SK-N-SH (cell line): ENCODE measurements around the gene RAB30. TPM values are rescaled to one million over a fixed set of nuclear protein-coding genes. Genes with fewer than 3 reads are reported as not detected.

Experiments
- CTCF ChIA-PET: fragments of 300-600, 350-600 bp; formaldehyde crosslinking; extraction: SDS; loops from one replicate; lab custom pipeline; 2021; lab: Yijun Ruan, JAX
- POLR2A ChIA-PET: fragments of 350-600 bp; sonication (Branson Sonifier 250); formaldehyde crosslinking; extraction: SDS; loops from one replicate; lab custom pipeline; 2020; ENCODE audit warnings: antibody characterized with exemption, inconsistent platforms; lab: Yijun Ruan, JAX
- DNase-seq: peaks from one replicate; pipeline ENCODE4 v3.0.0; 2012
- H2AFZ ChIP-seq: fragments of 200-600 bp; sonication (generic); 2 replicates; pipeline ENCODE4 v1.8.1; 2016; ENCODE audit warnings: antibody characterized with exemption, mild to moderate bottlenecking, low read depth
- H3F3A ChIP-seq: fragments of 200-600 bp; sonication (generic); replicated peaks from 2 replicates; pipeline ENCODE3; 2016; ENCODE audit warnings: antibody characterized with exemption, mild to moderate bottlenecking; ENCODE audit not compliant: insufficient read depth
- H3K27ac ChIP-seq, 2 experiments: fragments of 200-500 bp in 1 of 2; fragments of 200-600 bp in 1 of 2; sonication (Bioruptor generic) in 1 of 2; sonication (generic), shearing (Covaris generic) in 1 of 2; 2 replicates each; pipeline versions ENCODE4 v1.5.1 to v1.6.1; 2014 to 2016; ENCODE audit warnings: low read depth in 2 of 2, inconsistent platforms in 1 of 2, low read length in 1 of 2, mild to moderate bottlenecking in 1 of 2, mixed read lengths in 1 of 2
- H3K27me3 ChIP-seq: fragments of 200-600 bp; sonication (generic), shearing (Covaris generic); 2 replicates; pipeline ENCODE4 v1.6.1; 2016; ENCODE audit warnings: mixed run types; ENCODE audit not compliant: insufficient read depth
- H3K36me3 ChIP-seq, 2 experiments: fragments of 200-500 bp in 1 of 2; fragments of 200-600 bp in 1 of 2; sonication (Bioruptor generic) in 1 of 2; sonication (generic) in 1 of 2; replicated peaks in 1 of 2; 2 replicates each; pipeline versions ENCODE3 to v1.5.1; 2014 to 2016; ENCODE audit warnings: low read length in 1 of 2, mild to moderate bottlenecking in 1 of 2; ENCODE audit not compliant: insufficient read depth in 2 of 2, control insufficient read depth in 1 of 2
- H3K4me1 ChIP-seq, 2 experiments: fragments of 200-500 bp in 1 of 2; fragments of 200-600 bp in 1 of 2; sonication (Bioruptor generic) in 1 of 2; sonication (generic), shearing (Covaris generic) in 1 of 2; 2 replicates each; pipeline versions ENCODE4 v1.5.1 to v1.6.1; 2014 to 2016; ENCODE audit warnings: low read depth in 1 of 2, low read length in 1 of 2, mixed run types in 1 of 2; ENCODE audit not compliant: insufficient read depth in 2 of 2, control insufficient read depth in 1 of 2
- H3K4me2 ChIP-seq: fragments of 200-600 bp; sonication (generic), shearing (Covaris generic); 2 replicates; pipeline ENCODE4 v1.6.1; 2017; ENCODE audit warnings: mixed run types
- H3K4me3 ChIP-seq, 2 experiments: fragments of 200-500 bp in 1 of 2; fragments of 200-600 bp in 1 of 2; sonication (Bioruptor generic) in 1 of 2; sonication (generic), shearing (Covaris generic) in 1 of 2; 2 replicates each; pipeline versions ENCODE4 v1.5.1 to v1.8.1; 2014 to 2016; ENCODE audit warnings: low read depth in 2 of 2, inconsistent platforms in 1 of 2, low read length in 1 of 2, mild to moderate bottlenecking in 1 of 2, mixed read lengths in 1 of 2, moderate library complexity in 1 of 2
- H3K79me2 ChIP-seq: fragments of 200-600 bp; sonication (generic); 2 replicates; pipeline ENCODE4 v1.8.1; 2017; ENCODE audit warnings: mild to moderate bottlenecking; ENCODE audit not compliant: insufficient read depth
- H3K9ac ChIP-seq: fragments of 200-600 bp; sonication (generic); 2 replicates; pipeline ENCODE4 v1.6.1; 2017; ENCODE audit warnings: mixed run types
- H3K9me2 ChIP-seq: fragments of 200-600 bp; sonication (generic); 2 replicates; pipeline ENCODE4 v1.6.1; 2017; ENCODE audit warnings: mixed run types
- H3K9me3 ChIP-seq: fragments of 200-600 bp; sonication (generic); 2 replicates; pipeline ENCODE4 v1.6.1; 2017; ENCODE audit warnings: mixed run types, mild to moderate bottlenecking, moderate library complexity
- H4K20me1 ChIP-seq: fragments of 200-600 bp; sonication (generic); 2 replicates; pipeline ENCODE4 v1.6.1; 2017; ENCODE audit warnings: mild to moderate bottlenecking, mixed run types; ENCODE audit not compliant: insufficient read depth
- CHD2 ChIP-seq: fragments of 150-350 bp; IDR thresholded peaks from 2 replicates; pipeline ENCODE4 v1.6.1; 2018; ENCODE audit warnings: low read length; ENCODE audit not compliant: partially characterized antibody
- EP300 ChIP-seq, 2 experiments: IDR thresholded peaks; 2 replicates each; pipeline versions ENCODE4 v1.4.0 to v1.6.1; 2012; ENCODE audit warnings: borderline replicate concordance in 1 of 2, low read depth in 1 of 2, low read length in 1 of 2
- MXI1 ChIP-seq: IDR thresholded peaks from 2 replicates; pipeline ENCODE4 v1.6.1; 2012; ENCODE audit warnings: mild to moderate bottlenecking, low read depth, low read length, improper control_type of control experiment
- NRF1 ChIP-seq: IDR thresholded peaks from 2 replicates; pipeline ENCODE4 v1.6.1; 2012; ENCODE audit warnings: low read depth, mild to moderate bottlenecking, low read length
- RAD21 ChIP-seq: IDR thresholded peaks from 2 replicates; pipeline ENCODE4 v1.6.1; 2012; ENCODE audit warnings: mild to moderate bottlenecking, low read length
- RFX5 ChIP-seq: IDR thresholded peaks from 2 replicates; pipeline ENCODE4 v1.6.1; 2012; ENCODE audit warnings: mild to moderate bottlenecking, improper control_type of control experiment, low read length
- SMC3 ChIP-seq: IDR thresholded peaks from 2 replicates; pipeline ENCODE4 v1.6.1; 2012; ENCODE audit warnings: low read depth, low read length, improper control_type of control experiment
- TEAD4 ChIP-seq: IDR thresholded peaks from 2 replicates; pipeline ENCODE4 v1.4.0; 2012; ENCODE audit warnings: mild to moderate bottlenecking, borderline replicate concordance; ENCODE audit not compliant: insufficient read depth
- YY1 ChIP-seq: IDR thresholded peaks from 2 replicates; pipeline ENCODE4 v1.4.0; 2012; ENCODE audit warnings: low read depth, mild to moderate bottlenecking
- WGBS: methylation state at CpG from one replicate; pipeline ENCODE4 v1.1.6; 2017; ENCODE audit warnings: low lambda C conversion rate; 5-methylcytosine and 5-hydroxymethylcytosine counted together
- polyA plus RNA-seq, 3 experiments: library from polyadenylated mRNA; depleted of rRNA; stranded (reverse); fragments of >200 nt; gene quantifications; 2 replicates each; pipeline ENCODE4 v1.2.3, GENCODE V29; 2012
- TF ChIP-seq, protein P1 (sequence below): IDR thresholded peaks from 2 replicates; pipeline ENCODE4 v1.4.0; 2012; ENCODE audit warnings: low read depth
- TF ChIP-seq, protein P2 (sequence below): fragments of 150-350 bp; IDR thresholded peaks from 2 replicates; pipeline ENCODE4 v1.6.1; 2016; ENCODE audit warnings: mild to moderate bottlenecking, low read depth, low read length

Gene RAB30
- polyA plus RNA-seq, 1 of the 3 experiments (the other 2 are of a cell fraction), result 3.3 TPM

DNA sequence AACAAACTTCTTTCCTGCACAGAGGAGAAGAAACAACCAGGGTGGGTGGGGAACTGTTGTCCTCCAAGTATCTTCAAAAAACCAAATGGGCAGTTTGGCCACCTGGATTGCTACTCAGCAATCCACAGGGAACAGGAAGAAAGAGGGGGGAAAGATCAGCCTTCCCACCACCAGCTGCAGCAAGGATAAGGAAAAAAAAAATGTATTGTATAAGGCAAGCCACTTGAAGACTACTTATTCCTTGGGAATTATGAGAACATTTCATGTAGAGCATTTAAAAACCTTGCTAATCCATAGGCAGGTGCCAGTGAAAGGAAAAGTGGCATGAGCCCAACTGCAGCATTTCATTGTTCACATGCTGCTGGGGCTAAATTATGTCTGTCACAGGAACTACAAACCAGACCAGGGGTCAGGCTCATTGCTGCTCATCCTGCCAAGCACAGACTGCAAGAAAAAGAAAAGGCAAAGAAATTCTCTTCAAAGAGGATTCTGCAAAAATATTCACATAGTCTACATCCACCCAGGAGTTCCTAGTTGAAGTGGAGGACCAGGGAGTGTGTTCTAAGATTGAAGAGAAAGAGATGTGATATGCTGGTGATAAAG is 2.2 kb downstream of the RAB30 start:
- H3K9me3 ChIP-seq, result no peaks in the 10 kb centered on the region; the same call in 1 of the 2 replicates
- H3K9me2 ChIP-seq, result no peaks in the 10 kb centered on the region
- TF ChIP-seq YY1 (no peak), RFX5 (no peak), EP300 (IDR thresholded peaks at IDR 0.05; ENCODE audit: borderline replicate concordance in 1 of 2, low read depth in 1 of 2, low read length in 1 of 2) (no peak), CHD2 (no peak), MXI1 (peak; percentile 17; the same call in 1 of the 2 replicates), RAD21 (no peak)
- TF ChIP-seq, protein P1, sequence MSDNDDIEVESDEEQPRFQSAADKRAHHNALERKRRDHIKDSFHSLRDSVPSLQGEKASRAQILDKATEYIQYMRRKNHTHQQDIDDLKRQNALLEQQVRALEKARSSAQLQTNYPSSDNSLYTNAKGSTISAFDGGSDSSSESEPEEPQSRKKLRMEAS, result no peak
- TF ChIP-seq, all 33 proteins: peak for 1
- POLR2A ChIA-PET, result no interaction called here
- Histone ChIP-seq H3K79me2 (peaks cover 87% of the 10 kb centered on the region), H2AFZ (no peak overlapping the region; the same call in 1 of the 2 replicates), H3K4me2 (peak overlapping the region; percentile 79), H3K4me3 (peak overlapping the region; percentile 79 to 86; a peak in 3 of 4 replicates), H3K27ac (peak overlapping the region; percentile 77 to 92), H3K36me3 (peaks cover 11% of the 10 kb centered on the region in 2 experiments), H3F3A (peaks cover 4% of the 10 kb centered on the region), H3K4me1 (peaks cover 9 to 23% of the 10 kb centered on the region in 2 experiments; a peak in 2 of 4 replicates), H3K9ac (peak overlapping the region; percentile 67; the same call in 1 of the 2 replicates), H4K20me1 (no peaks in the 10 kb centered on the region), H3K27me3 (no peaks in the 10 kb centered on the region)
- DNase-seq, result no peak
- CTCF ChIA-PET, result interaction anchor here (1.6 kb wide), 1 partner anchor 168 kb away, joined by 4 read pairs; the partner anchor contains the start of gene DDIAS

DNA sequence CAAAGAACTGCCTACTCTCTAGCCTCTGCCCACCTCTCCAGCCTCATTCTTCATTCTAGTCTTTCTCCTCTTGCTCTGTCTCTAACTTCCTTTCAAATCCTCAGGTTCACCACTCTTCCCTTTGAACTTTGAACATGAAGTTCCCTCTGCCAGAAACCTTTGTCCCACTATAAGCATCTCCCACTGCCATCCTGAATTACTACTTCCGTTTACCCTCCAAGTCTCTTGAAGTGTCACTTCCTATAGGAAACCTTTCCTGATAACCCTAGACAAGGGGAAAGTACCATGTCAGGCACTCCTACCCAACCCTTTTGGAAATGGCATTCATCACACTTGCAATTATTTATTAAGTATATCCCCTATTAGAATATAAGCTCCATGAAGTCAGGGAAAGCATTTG is 3.1 kb downstream of the RAB30 start:
- Histone ChIP-seq H4K20me1 (no peaks in the 10 kb centered on the region), H3F3A (peaks cover 4% of the 10 kb centered on the region), H3K4me3 (no peak overlapping the region), H3K36me3 (peaks cover 5% of the 10 kb centered on the region in 2 experiments), H2AFZ (no peak overlapping the region), H3K4me2 (no peak overlapping the region), H3K9me3 (no peaks in the 10 kb centered on the region; the same call in 1 of the 2 replicates), H3K27me3 (no peaks in the 10 kb centered on the region), H3K9me2 (no peaks in the 10 kb centered on the region), H3K4me1 (peaks cover 6 to 21% of the 10 kb centered on the region in 2 experiments; a peak in 2 of 4 replicates), H3K79me2 (peaks cover 85% of the 10 kb centered on the region), H3K27ac (no peak overlapping the region), H3K9ac (no peak overlapping the region)
- no peak for DNase-seq
- TF ChIP-seq SMC3, result no peak
- ChIA-PET CTCF (no interaction called here), POLR2A (interaction anchor here (0.6 kb wide), 1 partner anchor 88 kb away, joined by 3 read pairs; the partner anchor contains the start of gene PCF11)
- WGBS, result 97% methylated on average over 1 of the region's 1 CpG

DNA sequence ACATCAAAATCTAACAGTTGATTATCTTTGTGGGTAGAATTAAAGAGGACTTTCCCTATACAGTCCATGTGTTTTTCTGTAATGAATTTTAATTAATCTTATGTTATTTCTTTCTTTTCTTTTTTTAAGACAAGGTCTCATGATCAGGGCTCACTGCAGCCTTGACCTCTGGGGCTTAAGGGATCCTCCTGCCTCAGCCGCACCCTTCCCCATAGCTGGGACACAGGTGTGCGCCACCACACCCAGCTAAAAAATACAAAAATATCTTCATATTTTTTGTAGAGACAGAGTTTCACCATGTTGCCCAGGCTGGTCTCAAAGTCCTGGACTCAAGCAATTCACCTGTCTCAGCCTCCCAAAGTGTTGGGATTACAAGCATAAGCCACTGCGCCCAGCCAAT is 7.7 kb downstream of the RAB30 start:
- Histone ChIP-seq H3K79me2 (peaks cover 92% of the 10 kb centered on the region), H3K9me2 (no peaks in the 10 kb centered on the region), H3K4me1 (no peaks in the 10 kb centered on the region; a peak in 1 of 4 replicates), H2AFZ (no peak overlapping the region), H4K20me1 (no peaks in the 10 kb centered on the region), H3K27me3 (no peaks in the 10 kb centered on the region), H3K4me3 (no peak overlapping the region), H3K27ac (no peak overlapping the region)
- CTCF ChIA-PET, result no interaction called here
- no peak for DNase-seq
- TF ChIP-seq TEAD4 (no peak), NRF1 (no peak)
- TF ChIP-seq, protein P2, sequence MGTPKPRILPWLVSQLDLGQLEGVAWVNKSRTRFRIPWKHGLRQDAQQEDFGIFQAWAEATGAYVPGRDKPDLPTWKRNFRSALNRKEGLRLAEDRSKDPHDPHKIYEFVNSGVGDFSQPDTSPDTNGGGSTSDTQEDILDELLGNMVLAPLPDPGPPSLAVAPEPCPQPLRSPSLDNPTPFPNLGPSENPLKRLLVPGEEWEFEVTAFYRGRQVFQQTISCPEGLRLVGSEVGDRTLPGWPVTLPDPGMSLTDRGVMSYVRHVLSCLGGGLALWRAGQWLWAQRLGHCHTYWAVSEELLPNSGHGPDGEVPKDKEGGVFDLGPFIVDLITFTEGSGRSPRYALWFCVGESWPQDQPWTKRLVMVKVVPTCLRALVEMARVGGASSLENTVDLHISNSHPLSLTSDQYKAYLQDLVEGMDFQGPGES, result no peak
- TF ChIP-seq, all 33 proteins: peak for 0
- Histone ChIP-seq H3K36me3 (no peaks in the 10 kb centered on the region), H3F3A (peaks cover 3% of the 10 kb centered on the region), H3K9me3 (no peaks in the 10 kb centered on the region; the same call in 1 of the 2 replicates), H3K4me2 (no peak overlapping the region), H3K9ac (no peak overlapping the region)
- 98% methylated on average over 3 of the region's 3 CpGs for WGBS
- POLR2A ChIA-PET, result no interaction called here
